ENCODE results near the gene TATDN2.

DNA sequence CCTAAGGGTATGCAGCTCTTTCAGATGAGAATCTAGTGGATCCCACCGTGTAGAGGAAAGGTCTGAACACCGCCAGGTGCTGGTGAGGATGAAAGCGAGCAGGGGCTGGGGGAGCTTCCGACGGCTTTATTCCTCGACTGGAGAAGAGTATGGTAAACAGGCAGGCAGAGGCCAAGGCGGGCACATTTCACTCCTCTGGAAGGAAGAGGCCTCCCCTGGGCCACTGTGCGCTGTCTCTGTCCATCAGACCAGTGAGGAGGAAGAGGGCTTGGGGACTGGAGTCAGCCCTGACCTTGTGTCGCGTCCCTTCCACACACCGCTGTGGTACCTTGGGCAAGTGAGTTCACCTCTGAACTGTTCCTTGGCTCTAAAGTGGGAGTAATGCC is 40.3 kb downstream of the TATDN2 start:
- no peak for TF ChIP-seq POLR2A (IDR thresholded peaks at IDR 0.05; ENCODE audit: low read length)
- TF ChIP-seq GATA1 (IDR thresholded peaks at IDR 0.05; ENCODE audit: low read depth, low read length): no peak
